Measurements from ENCODE around the gene P3H1.

DNA sequence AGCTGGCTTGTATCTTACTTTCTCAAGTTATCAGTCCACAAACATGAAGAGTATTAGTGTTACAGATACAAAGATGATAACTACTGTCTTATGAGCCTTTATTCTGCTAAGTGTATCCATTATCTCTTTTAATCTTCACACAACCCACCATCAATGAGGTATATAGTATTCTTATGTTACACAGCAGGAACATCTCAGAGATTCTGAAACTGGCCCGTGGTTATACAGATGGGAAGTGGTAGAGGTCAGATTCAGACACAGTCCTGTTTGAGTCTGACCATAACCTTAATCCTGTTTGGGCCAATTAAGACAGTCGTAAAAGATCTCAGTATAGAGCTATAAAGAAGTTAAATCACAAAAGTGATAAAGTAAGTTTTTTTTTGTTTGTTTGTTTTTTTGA is 12.9 kb upstream of the P3H1 start:
- TF ChIP-seq POLR2A (IDR thresholded peaks at IDR 0.05; ENCODE audit: extremely low read depth, insufficient read length) (no peak), CTCF (IDR thresholded peaks at IDR 0.05; ENCODE audit: low read depth, low read length) (no peak)

Data from NB4 (cell line).